Measurements from ENCODE around the gene MCF2L. TPM values are rescaled to one million over a fixed set of nuclear protein-coding genes. Genes with fewer than 3 reads are reported as not detected.
A peak's percentile ranks its signal among the peaks of the same experiment; 100 is the strongest.
"Not testable (repeated sequence)": the region's sequence is repeated elsewhere in the genome, so short reads cannot be mapped to it uniquely, and the experiment has no call there.

Gene MCF2L
- total RNA-seq (2014; rRNA removed; shearing (Covaris generic); ENCODE audit: low replicate concordance) = 3.0 and 3.4 TPM in 2 replicates

GRCh38 chr13:112968910-112969691 lies at the start of gene MCF2L:
TSS of gene MCF2L (plus strand) at chr13:112969214. CDS start at chr13:112969380, 166 bp downstream.
- no peak for DNase-seq (ENCODE audit: low read depth)
- in situ Hi-C loops (cut with HindIII; ENCODE audit: low pct_unique_long_range_greater_than_20kb, low sequenced_read_pairs) = no loop called here

- DNase-seq (ENCODE audit: low read depth) = no peak
- in situ Hi-C loops (cut with HindIII; ENCODE audit: low pct_unique_long_range_greater_than_20kb, low sequenced_read_pairs) = no loop called here
Observed at GRCh38 chr13:112923962-112924361, 45.1 kb upstream of the MCF2L start.

- in situ Hi-C loops (cut with HindIII; ENCODE audit: low pct_unique_long_range_greater_than_20kb, low sequenced_read_pairs) = no loop called here
- no peak for DNase-seq (ENCODE audit: low read depth)
Observed at GRCh38 chr13:112924365-112924764, 44.6 kb upstream of the MCF2L start.

- no peak for DNase-seq (ENCODE audit: low read depth)
- in situ Hi-C loops (cut with HindIII; ENCODE audit: low pct_unique_long_range_greater_than_20kb, low sequenced_read_pairs) = no loop called here
Observed at GRCh38 chr13:112926003-112926402, 43.0 kb upstream of the MCF2L start.

GRCh38 chr13:112926993-112927392 lies 42.0 kb upstream of the MCF2L start:
- DNase-seq (ENCODE audit: low read depth) = no peak
- in situ Hi-C loops (cut with HindIII; ENCODE audit: low pct_unique_long_range_greater_than_20kb, low sequenced_read_pairs) = no loop called here

GRCh38 chr13:112928020-112928971 lies 40.7 kb upstream of the MCF2L start:
- in situ Hi-C loops (cut with HindIII; ENCODE audit: low pct_unique_long_range_greater_than_20kb, low sequenced_read_pairs) = no loop called here
- DNase-seq (ENCODE audit: low read depth) = no peak

- in situ Hi-C loops (cut with HindIII; ENCODE audit: low pct_unique_long_range_greater_than_20kb, low sequenced_read_pairs) = no loop called here
- DNase-seq (ENCODE audit: low read depth) = no peak
Observed at GRCh38 chr13:112928972-112929782, 39.8 kb upstream of the MCF2L start.

- no peak for DNase-seq (ENCODE audit: low read depth)
- in situ Hi-C loops (cut with HindIII; ENCODE audit: low pct_unique_long_range_greater_than_20kb, low sequenced_read_pairs) = no loop called here
Observed at GRCh38 chr13:112929783-112930055, 39.3 kb upstream of the MCF2L start.

GRCh38 chr13:112930192-112930591 lies 38.8 kb upstream of the MCF2L start:
- in situ Hi-C loops (cut with HindIII; ENCODE audit: low pct_unique_long_range_greater_than_20kb, low sequenced_read_pairs) = no loop called here
- DNase-seq (ENCODE audit: low read depth) = no peak

GRCh38 chr13:112931028-112931934 lies 37.7 kb upstream of the MCF2L start:
- peak; percentile 61 for DNase-seq (ENCODE audit: low read depth)
- in situ Hi-C loops (cut with HindIII; ENCODE audit: low pct_unique_long_range_greater_than_20kb, low sequenced_read_pairs) = no loop called here

GRCh38 chr13:112932971-112933370 lies 36.0 kb upstream of the MCF2L start:
- in situ Hi-C loops (cut with HindIII; ENCODE audit: low pct_unique_long_range_greater_than_20kb, low sequenced_read_pairs) = no loop called here
- no peak for DNase-seq (ENCODE audit: low read depth)

GRCh38 chr13:112933649-112934048 lies 35.4 kb upstream of the MCF2L start:
- in situ Hi-C loops (cut with HindIII; ENCODE audit: low pct_unique_long_range_greater_than_20kb, low sequenced_read_pairs) = no loop called here
- no peak for DNase-seq (ENCODE audit: low read depth)

- DNase-seq (ENCODE audit: low read depth) = no peak
- in situ Hi-C loops (cut with HindIII; ENCODE audit: low pct_unique_long_range_greater_than_20kb, low sequenced_read_pairs) = no loop called here
Observed at GRCh38 chr13:112934078-112934477, 34.9 kb upstream of the MCF2L start.

GRCh38 chr13:112938680-112939079 lies 30.3 kb upstream of the MCF2L start:
- DNase-seq (ENCODE audit: low read depth) = no peak
- in situ Hi-C loops (cut with HindIII; ENCODE audit: low pct_unique_long_range_greater_than_20kb, low sequenced_read_pairs) = no loop called here

GRCh38 chr13:112940236-112940635 lies 28.8 kb upstream of the MCF2L start:
- in situ Hi-C loops (cut with HindIII; ENCODE audit: low pct_unique_long_range_greater_than_20kb, low sequenced_read_pairs) = no loop called here
- no peak for DNase-seq (ENCODE audit: low read depth)

- DNase-seq (ENCODE audit: low read depth) = no peak
Observed at GRCh38 chr13:112941349-112941748, 27.7 kb upstream of the MCF2L start.

GRCh38 chr13:112941765-112942164 lies 27.2 kb upstream of the MCF2L start:
- DNase-seq (ENCODE audit: low read depth); in situ Hi-C loops (cut with HindIII; ENCODE audit: low pct_unique_long_range_greater_than_20kb, low sequenced_read_pairs): not testable (repeated sequence)

More at GRCh38 chr13:112941349-112941748, 27.7 kb upstream of the MCF2L start:
- in situ Hi-C loops (cut with HindIII; ENCODE audit: low pct_unique_long_range_greater_than_20kb, low sequenced_read_pairs) = no loop called here

Data from Caki2 (cell line).